NOMO-1 (cell line): ENCODE results near the gene FILIP1L.

Experiments used
- DNase-seq, 2 experiments: peaks; one replicate each; lab custom pipeline; 2025; ENCODE audit not compliant: unreplicated experiment in 2 of 2; lab: John Stamatoyannopoulos, UW

FILIP1L gene

GRCh38 chr3:99929745-99930139 is 184.6 kb downstream of the FILIP1L start:
- no peak for DNase-seq

DNA sequence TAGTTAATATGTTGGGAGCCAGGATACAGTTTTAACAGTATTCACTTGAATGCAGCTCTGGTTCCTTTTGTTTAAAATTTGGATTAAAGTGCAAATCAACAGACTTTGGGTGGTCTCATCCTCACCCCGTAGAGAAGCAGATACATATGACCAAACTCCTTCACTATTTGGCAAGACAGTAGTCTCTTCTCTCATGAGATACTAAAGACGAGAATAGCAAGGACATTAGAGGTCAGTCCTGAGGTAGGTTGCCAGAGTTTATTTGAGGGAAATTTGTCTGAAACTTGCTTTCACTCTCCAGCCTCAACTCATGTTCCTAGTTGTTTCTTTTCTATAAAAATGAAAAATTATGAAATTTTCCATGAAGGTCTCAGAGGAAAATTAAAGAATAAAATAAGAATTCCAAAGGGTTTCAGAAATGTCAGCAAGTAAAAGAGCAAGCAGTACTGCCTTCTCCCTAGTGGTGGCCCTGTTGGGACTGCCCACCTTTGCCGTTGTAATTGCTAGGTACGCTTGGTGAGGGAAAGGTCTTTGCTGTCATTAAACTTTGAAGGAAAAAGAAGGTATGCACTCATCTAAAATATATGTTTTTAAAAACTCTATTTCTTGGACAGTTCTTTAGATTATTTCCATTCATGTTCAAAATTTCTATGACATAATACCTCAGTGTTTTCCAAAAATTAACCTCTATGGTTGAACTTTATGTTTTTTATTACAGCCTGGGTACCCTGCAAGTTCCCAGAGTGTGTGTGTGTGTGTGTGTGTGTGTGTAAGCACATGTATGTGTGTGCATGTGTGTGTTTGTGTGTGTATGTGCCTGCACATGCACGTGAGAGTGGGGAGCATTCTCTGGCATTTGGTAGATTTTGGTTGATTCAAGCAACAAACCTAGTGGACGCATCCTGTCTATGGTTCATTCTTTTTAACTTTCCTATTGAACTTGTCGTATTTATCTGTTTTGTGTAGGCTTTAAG is 185.2 kb downstream of the FILIP1L start:
- DNase-seq, result no peak

- no peak for DNase-seq
Observed at GRCh38 chr3:99927671-99928457, 186.4 kb downstream of the FILIP1L start.

- DNase-seq, result no peak
Observed at GRCh38 chr3:99925584-99926230, 188.6 kb downstream of the FILIP1L start.

- no peak for DNase-seq
Observed at GRCh38 chr3:99923873-99924272, 190.4 kb downstream of the FILIP1L start.

DNA sequence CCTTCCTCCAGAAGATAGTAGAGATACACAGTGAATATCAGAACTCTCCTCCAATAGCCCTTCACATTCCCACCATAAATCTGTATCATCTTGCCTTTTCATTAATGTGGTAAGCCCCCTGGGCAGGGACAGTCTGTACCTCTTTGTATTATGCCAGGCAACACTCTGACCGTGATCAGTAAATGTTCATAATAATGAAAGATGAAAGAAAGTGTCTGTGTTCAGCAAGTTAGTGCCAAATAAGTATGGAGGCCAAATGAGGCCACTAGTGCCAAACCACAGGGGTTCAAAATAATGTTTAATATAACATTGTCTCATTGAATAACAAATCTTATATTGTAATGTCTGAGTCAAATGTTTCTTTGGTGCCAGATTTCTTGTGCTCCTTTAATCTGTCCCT is 192.3 kb downstream of the FILIP1L start:
- DNase-seq, result no peak

DNA sequence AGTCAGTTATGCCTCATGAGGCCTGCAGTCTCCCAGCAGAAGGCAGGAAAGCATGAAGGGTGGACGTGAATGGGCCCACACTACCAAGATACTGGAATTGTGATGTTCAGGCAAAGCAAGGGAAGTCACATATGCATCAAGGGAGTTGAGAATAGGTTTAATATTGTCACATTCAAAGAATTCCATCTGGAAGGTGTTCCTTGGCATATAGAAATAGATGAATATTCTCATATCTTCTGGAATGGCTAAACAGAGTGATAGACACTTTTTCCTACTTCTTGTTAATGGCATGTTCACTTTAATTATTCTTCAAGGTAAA is 193.0 kb downstream of the FILIP1L start:
- no peak for DNase-seq

DNA sequence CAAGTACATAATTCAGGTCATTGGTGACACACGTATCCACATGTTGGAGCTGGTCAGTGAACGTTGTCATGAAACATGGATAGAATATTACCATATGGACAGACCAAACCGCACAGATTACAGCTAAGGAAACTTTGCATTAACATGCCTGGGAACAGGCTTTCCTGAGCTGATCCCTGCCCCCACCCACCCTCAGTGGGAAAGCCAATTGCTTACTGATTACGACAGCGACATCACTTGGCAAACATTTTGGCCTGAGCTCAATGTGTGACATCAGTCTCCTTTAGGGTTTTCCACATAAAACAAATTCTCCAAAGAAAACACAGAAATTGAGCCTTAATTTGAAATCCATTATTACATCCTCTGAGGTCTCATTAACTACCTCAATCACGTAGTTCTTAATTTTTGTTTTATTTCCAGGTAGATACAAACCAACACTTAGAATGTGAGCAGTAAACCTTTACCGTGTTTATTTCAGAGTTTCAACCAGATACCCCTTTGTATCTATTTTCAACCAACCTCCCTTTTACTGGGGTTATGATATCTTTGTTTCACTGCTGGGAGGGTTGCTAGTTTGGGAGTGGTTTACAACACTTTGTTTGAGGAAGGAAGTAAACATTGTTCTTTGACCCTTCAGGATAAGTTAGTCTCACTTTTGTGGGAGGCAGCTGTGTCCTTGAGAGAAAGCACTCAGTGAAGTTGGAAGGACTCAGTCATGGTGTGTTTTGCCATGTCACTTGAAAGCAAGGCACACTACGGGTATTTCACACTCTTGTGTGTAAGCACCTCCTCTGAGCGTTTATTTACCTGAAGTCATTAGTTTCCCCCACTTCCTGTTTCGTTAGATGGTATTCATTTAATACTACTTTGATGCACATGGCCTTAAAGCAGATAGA is 193.6 kb downstream of the FILIP1L start:
- peak; percentile 8 to 45 for DNase-seq

DNA sequence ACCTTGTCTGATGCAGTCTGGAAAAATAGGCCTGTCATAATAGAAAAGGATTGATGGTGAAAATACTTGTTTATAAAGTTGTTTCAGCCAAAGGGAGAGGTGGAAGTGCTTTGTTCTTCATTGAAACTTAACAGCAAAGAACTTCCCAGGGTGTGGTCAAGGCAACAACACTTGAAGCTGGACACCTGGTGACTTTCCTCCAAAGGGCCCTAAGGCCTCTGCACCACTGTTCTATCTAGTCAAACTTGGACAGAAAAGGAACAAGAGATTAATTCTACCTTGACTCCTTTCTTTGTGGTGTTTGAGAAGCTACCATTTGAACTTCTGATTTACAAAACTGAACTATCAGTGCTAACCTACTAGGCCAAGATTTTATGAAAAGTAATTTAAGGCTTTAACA is 194.6 kb downstream of the FILIP1L start:
- DNase-seq, result no peak

- no peak for DNase-seq
Observed at GRCh38 chr3:99918715-99919114, 195.6 kb downstream of the FILIP1L start.

DNA sequence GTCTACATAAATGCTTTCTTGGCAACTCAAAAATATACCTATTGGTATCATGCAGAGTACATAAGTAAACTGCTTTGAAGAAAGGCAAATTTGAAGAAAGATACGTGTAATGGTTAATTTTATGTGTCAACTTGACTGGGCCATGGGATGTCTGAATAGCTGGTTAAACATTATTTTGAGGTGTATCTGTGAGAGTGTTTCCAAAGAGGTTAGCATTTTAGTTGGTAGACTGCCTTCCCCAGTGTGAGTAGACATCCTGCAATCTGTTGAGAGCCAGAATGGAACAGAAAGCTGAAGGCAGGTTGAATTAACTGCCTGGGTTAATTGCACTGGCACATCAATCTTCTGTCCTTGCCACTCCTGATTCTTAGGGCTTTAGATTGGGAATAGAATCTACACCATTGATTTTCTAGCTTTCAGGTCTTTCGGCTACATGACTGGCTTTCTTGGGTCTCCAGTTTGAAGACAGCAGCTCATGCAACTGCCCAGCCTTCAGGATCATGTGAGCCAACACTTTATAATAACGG is 198.3 kb downstream of the FILIP1L start:
- DNase-seq, result no peak

- no peak for DNase-seq
Observed at GRCh38 chr3:99911433-99911832, 202.9 kb downstream of the FILIP1L start.

DNA sequence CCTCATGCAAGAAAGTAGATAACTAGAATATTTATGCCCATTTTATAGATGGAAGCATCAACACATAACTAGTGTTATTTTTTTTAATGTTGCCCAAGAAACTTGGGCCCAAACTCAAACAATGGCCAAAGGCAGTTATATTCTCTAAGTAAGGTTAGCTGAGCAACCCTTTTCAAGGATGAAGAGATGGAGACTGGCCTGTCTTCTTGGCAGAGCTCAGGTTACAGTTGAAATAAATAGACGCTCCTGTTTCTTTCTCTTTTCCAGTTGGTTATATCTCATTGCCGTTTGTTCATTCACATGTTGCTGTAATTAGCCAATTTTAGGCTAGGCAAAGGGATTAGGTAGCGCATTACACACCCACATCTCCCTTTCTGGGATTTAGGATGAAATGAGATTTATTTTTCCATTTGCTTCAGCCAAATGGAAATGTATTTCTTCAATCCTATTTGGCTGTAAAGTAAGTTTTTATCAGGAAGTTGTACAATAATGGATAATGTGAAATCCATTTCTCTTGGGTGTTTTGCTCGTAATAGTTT is 203.5 kb downstream of the FILIP1L start:
- DNase-seq, result no peak

- DNase-seq, result no peak
Observed at GRCh38 chr3:99909714-99910495, 204.4 kb downstream of the FILIP1L start.

GRCh38 chr3:99907959-99908544 is 206.2 kb downstream of the FILIP1L start:
- no peak for DNase-seq

- no peak for DNase-seq
Observed at GRCh38 chr3:99903869-99904268, 210.4 kb downstream of the FILIP1L start.

GRCh38 chr3:99902091-99902490 is 212.2 kb downstream of the FILIP1L start:
- DNase-seq, result peak in 1 of 2 experiments; percentile 40

DNA sequence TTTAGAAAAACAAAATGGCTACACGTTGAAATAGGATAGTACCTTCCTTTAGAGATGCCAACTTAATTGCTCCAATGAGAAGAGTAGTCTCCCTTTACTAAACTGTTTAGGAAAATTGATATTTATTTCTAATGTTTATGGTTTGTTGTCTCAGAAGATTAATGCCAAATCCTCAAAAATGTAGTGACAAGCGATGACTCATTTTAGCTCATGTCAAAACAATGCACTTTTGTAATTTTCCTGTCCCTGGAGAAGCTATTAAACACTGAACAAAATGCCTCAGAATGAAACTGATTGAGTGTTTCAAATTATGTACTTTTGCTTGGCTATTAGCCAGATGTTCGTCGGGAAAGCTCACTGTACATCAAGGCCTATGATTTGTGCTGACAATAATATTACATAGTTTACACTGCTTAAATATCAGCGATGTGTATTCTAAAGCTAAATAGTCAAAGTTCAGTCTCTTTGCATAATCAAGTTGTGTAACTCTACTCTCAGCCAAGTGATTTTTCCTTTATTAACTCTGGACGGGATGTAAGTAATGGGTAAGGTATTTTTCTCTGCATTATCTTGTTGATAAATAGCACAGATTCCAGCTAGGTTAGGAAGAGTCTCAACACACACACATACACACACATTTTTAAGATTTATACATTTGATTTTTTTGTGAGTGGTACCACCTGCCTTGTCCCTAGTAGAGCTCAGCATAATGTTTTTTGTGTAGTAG is 212.9 kb downstream of the FILIP1L start:
- peak in 1 of 2 experiments; percentile 59 for DNase-seq
